ENCODE results near the gene NECAP2. TPM values are rescaled to one million over a fixed set of nuclear protein-coding genes. Genes with fewer than 3 reads are reported as not detected.

NECAP2 gene
- total and polyA plus RNA-seq, 2 of the 4 experiments (the other 2 are of a cell fraction) = 80.5 to 85.1 TPM

DNA sequence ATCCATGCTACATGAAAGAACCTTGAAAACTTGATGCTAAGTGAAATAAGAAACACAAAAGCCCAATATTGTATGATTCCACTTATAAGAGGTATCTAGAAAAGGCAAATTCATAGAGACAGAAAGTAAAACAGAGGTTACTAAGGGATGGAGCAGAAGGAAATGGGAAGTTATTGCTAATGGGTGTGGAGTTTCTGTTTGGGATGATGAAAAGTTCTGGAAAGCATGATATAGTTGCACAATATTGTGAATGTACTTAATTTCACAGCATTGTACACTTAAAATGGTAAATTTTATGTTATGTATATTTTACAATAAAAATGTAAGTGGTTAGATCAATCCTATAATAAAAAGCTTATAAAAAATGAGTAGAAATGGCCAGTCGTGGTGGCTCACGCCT, 1.6 kb upstream of the NECAP2 start:
- WGBS, 2 experiments (ENCODE audit: extremely low coverage in 2 of 2, insufficient read length in 1 of 2) = no CpG with 5 or more reads among the region's 2 CpGs
- H2AK9ac ChIP-seq (replicated peaks; ENCODE audit: low read depth, low read length, poor library complexity) = no peak overlapping the region
- H3K14ac ChIP-seq (replicated peaks; ENCODE audit: low read depth, low read length) = no peak overlapping the region
- H4K8ac ChIP-seq (ENCODE audit: low read depth in 2 of 2, low read length in 2 of 2) = no peak overlapping the region
- TF ChIP-seq CEBPB (IDR thresholded peaks at IDR 0.05; ENCODE audit: low read depth, low read length) = 0 out of 2 replicates have a peak, but pooled peaks have one; percentile 24
- TF ChIP-seq BHLHE40 (IDR thresholded peaks at IDR 0.05; ENCODE audit: low read depth, low read length) = no peak
- no peak for TF ChIP-seq RAD21 (IDR thresholded peaks at IDR 0.05; ENCODE audit: low read length)
- no peak for TF ChIP-seq RFX5 (IDR thresholded peaks at IDR 0.05; ENCODE audit: low read depth, low read length)
- no peak for TF ChIP-seq FOS (IDR thresholded peaks at IDR 0.05; ENCODE audit: low read depth, low read length)
- TF ChIP-seq POLR2A (IDR thresholded peaks at IDR 0.05; ENCODE audit: low read depth, low read length) = no peak
- no peak for TF ChIP-seq MAZ (IDR thresholded peaks at IDR 0.05; ENCODE audit: borderline replicate concordance, low read depth, low read length)
- H3K9ac ChIP-seq (ENCODE audit: low read depth, low read length) = no peak overlapping the region
- H4K5ac ChIP-seq (ENCODE audit: low read depth, low read length) = no peak overlapping the region
- H3K56ac ChIP-seq (ENCODE audit: extremely low read depth, insufficient read depth, low read length) = no peak overlapping the region
- DNase-seq (no peak), ATAC-seq (ENCODE audit: low read depth) (no peak)
- in situ Hi-C loops (cut with MboI; ENCODE audit: low sequenced_read_pairs) (no loop called here), intact Hi-C loops (cut with micrococcal nuclease) (no loop called here), dilution Hi-C loops (cut with HindIII; ENCODE audit: low sequenced_read_pairs, unreplicated experiment) (no loop called here)
- H3K27me3 ChIP-seq (ENCODE audit: control insufficient read depth, insufficient read depth, low read length) = no peaks in the 10 kb centered on the region
- no peak overlapping the region for H2BK20ac ChIP-seq (ENCODE audit: low read depth, low read length)
- no peak overlapping the region for H3K23ac ChIP-seq (ENCODE audit: low read depth, low read length)
- H4K20me1 ChIP-seq (ENCODE audit: insufficient read depth, low read length) = peaks cover 17% of the 10 kb centered on the region; the same call in 1 of the 2 replicates
- no TSS peak for BruUV-seq (replicated peaks)
- no peak overlapping the region for H2BK120ac ChIP-seq (ENCODE audit: low read depth, low read length)
- no peak overlapping the region for H2BK15ac ChIP-seq (ENCODE audit: low read depth, low read length)
- peaks cover 15 to 38% of the 10 kb centered on the region in 2 experiments; a peak in 3 of 4 replicates for H3K79me1 ChIP-seq (ENCODE audit: low read depth in 1 of 2, low read length in 2 of 2)
- H2AK5ac ChIP-seq (ENCODE audit: low read depth, low read length) = no peak overlapping the region
- H3K4me1 ChIP-seq (ENCODE audit: control insufficient read depth, insufficient read depth, low read length) = peaks cover 2% of the 10 kb centered on the region
- H3K9me1 ChIP-seq (ENCODE audit: insufficient read depth, low read length) = 0 out of 2 replicates have a peak, but pooled peaks cover 4% of the 10 kb centered on the region
- ChIA-PET POLR2A (ENCODE audit: unreplicated experiment) (no interaction called here), CTCF (no interaction called here)
- no peaks in the 10 kb centered on the region for H3K9me3 ChIP-seq (ENCODE audit: control insufficient read depth, insufficient read depth, low read length)
- no peak overlapping the region for H3K27ac ChIP-seq (ENCODE audit: insufficient read depth, low read length)
- H2AFZ ChIP-seq (replicated peaks; ENCODE audit: low read length, poor library complexity) = no peak overlapping the region
- no peak overlapping the region for H3K4ac ChIP-seq (ENCODE audit: low read depth, low read length)
- no peak overlapping the region for H2BK5ac ChIP-seq (ENCODE audit: low read depth, low read length, poor library complexity, severe bottlenecking)
- no peak overlapping the region for H3K18ac ChIP-seq (ENCODE audit: low read depth, low read length)
- no peak overlapping the region for H3K4me3 ChIP-seq (ENCODE audit: insufficient read depth, low read depth, low read length)
- no peak overlapping the region for H3K4me2 ChIP-seq (ENCODE audit: low read depth, low read length)
- no peak overlapping the region for H4K91ac ChIP-seq (ENCODE audit: insufficient read depth, low read depth, low read length)
- peaks cover 8% of the 10 kb centered on the region for H3K36me3 ChIP-seq (ENCODE audit: control insufficient read depth, insufficient read depth, low read length)
